Astrocyte of the cerebellum (primary cell): ENCODE measurements around the gene ACTRT2.

Experiments used
- DNase-seq: peaks from one replicate; pipeline ENCODE4 v3.0.0-alpha.2; 2011; ENCODE audit warnings: low read depth
- H3K4me3 ChIP-seq: 2 replicates; pipeline ENCODE4 v1.5.1; 2011; ENCODE audit warnings: mild to moderate bottlenecking, low read depth, low read length, moderate library complexity
- in situ Hi-C: cut with HindIII; loops from 2 replicates; pipeline ENCODE4 v1.10.0; 2017; ENCODE audit warnings: low sequenced_read_pairs
- TF ChIP-seq, protein P1 (sequence below): IDR thresholded peaks from 2 replicates; pipeline ENCODE4 v1.5.1; 2012; ENCODE audit warnings: low read length, low read depth, moderate library complexity, mild to moderate bottlenecking; ENCODE audit errors: missing control alignments

Gene ACTRT2

DNA sequence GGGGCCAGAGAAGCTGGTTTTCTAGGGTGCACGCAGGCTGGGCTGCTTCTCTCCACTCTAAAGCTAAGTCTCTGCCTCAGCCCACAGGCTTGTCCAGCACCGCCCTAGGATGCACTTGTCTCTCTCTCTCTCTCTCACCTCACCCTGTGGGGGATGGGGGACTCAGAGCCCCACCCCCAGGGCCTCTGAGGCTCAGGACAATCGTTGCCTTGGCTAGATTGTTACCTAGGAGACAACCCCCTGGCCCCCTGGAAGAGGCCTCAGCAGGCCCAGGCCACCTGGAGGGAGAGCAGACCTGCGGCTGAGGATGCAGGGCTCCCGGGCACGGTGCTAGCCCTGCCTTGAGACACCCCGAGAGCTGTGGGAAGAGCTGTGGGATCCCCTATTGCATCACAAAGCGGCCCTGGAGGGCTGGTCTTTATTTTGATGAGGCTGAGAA is at the start of gene ACTRT2:
Gene ACTRT2 (plus strand): TSS at position 235 of the 439 bp plus-strand sequence. CDS start 220 bp downstream, outside the sequence.
- no peak for DNase-seq
- in situ Hi-C loops: no loop called here
- no peak within 1 kb of the TSS for H3K4me3 ChIP-seq
- TF ChIP-seq, protein P1, sequence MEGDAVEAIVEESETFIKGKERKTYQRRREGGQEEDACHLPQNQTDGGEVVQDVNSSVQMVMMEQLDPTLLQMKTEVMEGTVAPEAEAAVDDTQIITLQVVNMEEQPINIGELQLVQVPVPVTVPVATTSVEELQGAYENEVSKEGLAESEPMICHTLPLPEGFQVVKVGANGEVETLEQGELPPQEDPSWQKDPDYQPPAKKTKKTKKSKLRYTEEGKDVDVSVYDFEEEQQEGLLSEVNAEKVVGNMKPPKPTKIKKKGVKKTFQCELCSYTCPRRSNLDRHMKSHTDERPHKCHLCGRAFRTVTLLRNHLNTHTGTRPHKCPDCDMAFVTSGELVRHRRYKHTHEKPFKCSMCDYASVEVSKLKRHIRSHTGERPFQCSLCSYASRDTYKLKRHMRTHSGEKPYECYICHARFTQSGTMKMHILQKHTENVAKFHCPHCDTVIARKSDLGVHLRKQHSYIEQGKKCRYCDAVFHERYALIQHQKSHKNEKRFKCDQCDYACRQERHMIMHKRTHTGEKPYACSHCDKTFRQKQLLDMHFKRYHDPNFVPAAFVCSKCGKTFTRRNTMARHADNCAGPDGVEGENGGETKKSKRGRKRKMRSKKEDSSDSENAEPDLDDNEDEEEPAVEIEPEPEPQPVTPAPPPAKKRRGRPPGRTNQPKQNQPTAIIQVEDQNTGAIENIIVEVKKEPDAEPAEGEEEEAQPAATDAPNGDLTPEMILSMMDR: no peak

DNA sequence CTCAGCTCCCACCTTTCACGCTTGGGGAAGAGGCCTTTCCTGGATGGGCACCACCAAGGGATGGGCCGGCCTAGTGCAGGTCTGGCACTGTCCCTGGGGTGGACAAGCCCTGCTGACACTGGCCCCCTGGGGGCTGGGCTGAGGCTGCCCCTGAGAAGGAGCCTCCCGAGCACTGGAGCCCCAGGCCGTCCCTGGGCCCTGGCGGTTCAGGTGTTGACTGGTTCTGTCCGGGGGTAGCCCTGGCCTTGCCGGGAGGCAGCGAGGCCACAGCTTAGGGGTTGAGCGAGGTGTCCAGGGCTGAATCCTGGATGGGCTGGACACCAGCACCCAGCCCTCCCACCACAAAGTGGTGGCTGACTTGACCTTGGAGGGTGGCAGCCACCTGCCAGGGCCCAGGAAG is 49.7 kb upstream of the ACTRT2 start:
- H3K4me3 ChIP-seq: no peak overlapping the region
- TF ChIP-seq, protein P1: no peak
- in situ Hi-C loops: no loop called here
- DNase-seq: no peak

DNA sequence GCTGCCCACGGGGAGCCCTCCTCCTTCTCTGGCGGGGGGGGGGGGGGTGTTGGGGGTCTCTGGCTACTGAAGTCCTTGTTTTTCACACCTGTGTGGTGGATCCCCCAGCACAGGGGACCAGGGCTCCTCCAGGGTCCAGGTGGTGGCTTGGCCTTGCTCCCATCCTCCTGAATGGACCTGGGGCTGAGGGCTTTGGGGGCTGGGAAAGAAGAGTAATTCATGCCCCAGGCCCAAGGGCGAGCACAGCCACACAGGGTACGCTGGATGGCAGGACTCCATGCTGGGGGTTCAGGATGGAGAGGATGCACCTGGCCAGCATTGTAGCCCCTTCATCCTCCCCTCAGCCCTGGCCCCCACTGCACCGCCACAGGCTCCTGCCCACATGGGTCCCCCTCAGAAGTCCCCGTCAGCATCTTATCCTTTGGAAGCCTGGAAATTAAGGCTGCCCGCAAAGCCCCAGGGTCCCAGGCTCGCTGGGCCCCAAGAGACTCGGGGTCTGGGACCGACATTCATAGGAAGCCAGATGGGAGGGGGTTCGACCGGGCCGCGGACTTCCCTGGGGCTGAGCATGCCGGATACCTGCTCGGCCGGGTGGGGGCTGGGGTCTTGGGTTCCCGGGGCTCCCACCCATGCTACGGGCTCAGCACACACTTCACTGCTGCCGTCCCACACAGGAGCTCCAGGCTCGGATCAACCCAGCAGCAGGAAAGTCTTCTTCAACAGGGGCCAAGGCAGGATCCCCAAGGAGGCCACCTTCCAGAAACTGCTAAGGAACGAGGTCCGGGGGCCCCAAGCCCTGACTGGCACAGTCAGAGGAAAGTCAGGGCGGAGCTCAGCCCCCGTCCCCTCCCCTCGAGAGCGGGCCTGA is 49.0 kb upstream of the ACTRT2 start:
- DNase-seq: no peak
- TF ChIP-seq, protein P1: no peak
- in situ Hi-C loops: no loop called here
- H3K4me3 ChIP-seq: no peak overlapping the region

DNA sequence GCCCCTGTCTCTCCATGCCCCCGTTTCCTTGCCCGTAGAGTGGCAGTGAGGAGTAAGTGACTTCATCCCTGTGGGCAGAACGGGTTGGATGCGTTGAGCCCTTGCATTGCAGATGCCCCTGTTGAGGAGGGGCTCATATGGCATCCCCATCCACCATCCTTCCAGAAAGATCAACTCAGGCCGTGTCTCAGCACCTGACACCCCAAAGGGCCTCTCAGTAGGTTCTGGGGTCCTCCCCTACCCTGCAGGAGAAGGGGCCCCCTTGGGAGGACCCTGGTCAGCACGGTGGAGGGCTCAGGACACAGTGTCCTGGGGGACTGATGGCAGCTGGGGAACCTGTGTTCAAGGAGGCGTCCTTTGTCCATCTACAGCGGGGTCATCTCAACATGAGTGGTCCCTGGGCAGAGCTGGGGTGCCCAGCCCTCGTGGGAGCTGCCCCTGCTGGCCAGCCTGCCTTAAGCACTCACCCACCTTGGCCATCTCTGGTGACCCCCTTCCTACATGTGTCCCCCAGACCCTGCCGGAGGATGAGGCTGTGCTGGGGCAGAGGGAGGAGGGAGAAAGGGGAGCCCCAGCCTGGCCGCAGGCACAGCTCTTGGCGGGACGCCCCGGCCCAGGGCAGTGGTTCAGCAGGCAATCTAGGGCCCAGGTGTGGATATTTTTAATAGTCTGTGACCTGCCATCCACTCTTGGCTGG is 48.2 kb upstream of the ACTRT2 start:
- in situ Hi-C loops: no loop called here
- no peak overlapping the region for H3K4me3 ChIP-seq
- DNase-seq: no peak

DNA sequence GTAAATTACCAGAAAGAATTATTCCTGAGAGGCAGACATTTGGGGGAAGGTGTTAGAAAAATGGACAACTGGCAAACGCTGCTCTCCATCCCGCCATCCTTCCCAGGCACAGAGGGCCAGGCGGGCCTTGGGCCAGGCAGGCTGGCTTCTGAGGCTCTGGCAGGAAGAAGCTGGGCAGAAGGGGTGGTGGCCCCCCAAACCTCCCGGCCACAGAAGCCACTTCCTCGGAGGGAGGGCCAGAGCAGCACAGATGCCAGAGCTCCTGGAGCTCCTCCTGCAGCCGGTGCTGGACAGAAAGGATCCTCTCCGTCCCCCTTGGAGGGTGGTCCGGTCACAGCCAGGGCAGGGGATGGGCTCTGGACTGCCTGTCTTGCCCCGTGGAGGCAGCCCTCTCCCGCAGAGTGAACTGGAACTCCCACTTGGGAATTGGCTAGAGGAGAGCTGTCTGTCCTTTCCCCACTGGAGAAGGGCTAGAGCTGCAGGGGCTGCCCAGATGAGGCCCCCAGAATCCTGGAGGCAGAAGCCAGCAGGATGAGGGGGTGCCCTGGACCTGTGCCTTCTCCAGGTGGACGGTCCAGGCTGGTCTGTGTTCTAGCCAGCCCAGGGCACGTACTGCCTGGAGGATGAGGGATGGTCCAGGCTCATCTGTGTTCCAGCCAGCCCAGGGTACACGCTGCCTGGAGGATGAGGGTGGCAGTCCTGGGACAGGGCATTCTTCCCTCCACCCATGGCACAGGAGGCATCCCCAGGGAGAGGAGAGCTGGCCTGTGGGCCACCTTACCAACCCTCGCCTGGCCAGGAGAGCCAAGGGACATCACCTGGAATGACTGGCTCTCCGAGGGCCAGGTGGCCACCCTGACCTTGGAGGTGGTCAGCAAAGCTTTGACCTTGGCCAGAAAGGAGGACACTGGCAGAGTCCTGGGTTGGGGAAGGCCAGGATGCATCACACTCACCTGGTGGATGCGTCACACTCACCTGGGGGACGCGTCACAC is 47.4 kb upstream of the ACTRT2 start:
- in situ Hi-C loops: no loop called here
- TF ChIP-seq, protein P1: no peak
- DNase-seq: no peak

More for the DNA sequence above, 48.2 kb upstream of the ACTRT2 start:
- TF ChIP-seq, protein P1: no peak

More for the DNA sequence above, 47.4 kb upstream of the ACTRT2 start:
- no peak overlapping the region for H3K4me3 ChIP-seq
